Stimulated activated CD4-positive, alpha-beta T cell treated with anti-CD3 and anti-CD28 coated beads, Interleukin-1b, Interleukin-23, amount 100 ng/mL, for 1 hour (primary cell): Measurements from ENCODE around the gene SPOCK1.

ENCODE experiments used
- DNase-seq, 2 donors: peaks; one replicate each; pipeline ENCODE4 v3.0.0-alpha.2; 2020; ENCODE audit warnings: low read depth in 2 of 2

SPOCK1 gene

DNA sequence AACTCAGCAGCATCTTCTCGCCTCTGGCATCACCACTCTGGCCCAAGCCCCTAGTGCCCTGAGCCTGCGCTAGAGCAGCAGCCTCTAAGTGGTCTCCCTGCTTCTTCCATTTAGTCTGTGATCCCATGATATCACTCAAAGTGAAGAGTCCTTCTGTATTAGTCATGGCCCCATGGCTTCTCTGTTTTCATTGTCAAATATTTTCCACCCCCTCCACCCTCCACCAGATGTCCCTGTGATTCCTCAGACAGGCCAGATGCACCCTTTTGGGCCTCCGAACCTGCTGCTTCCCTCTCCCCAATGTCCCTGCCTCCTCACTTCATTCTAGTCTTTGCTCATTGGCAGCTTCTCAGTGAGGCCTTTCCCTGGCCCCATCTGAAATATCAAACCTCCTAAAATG lies 299.2 kb downstream of the SPOCK1 start:
- DNase-seq: no peak

DNA sequence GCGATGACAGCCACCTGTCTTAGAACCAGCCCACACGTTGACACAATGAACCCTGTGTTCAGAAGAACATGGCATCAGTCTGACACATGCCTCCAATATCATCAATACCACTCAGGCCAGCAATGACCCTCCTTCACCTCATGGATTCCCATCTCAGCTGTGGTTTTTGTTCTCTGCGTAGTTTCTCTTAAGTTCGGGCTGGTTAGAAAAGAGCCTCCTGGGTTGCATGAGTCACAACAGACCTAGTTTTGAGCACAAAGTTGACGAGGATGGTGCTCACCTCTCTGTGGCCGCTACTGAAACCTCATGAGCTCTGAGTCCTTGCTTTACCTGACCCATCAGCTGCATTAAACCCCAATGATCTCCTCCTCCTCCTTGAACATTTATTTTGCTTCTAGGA lies 299.9 kb downstream of the SPOCK1 start:
- DNase-seq: no peak

DNA sequence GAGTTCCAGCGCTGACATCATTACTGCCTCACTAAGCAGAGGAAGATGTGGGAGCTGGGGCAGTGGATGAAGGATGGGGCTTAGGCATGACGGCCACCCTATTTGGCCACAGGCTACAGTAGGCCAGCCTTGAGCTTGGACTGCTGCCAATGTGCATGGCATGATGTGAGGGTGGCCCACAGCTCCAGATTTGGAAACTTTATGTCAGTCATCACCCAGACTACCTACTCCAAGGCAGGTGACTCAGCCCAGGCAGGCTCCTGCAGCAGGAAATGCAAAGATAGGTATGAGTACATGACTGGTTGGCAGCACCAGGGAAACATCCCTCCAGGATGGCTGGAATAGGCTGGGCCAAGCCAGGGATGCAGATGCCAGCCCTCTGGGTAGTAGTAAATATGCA lies 303.6 kb downstream of the SPOCK1 start:
- DNase-seq: no peak

DNA sequence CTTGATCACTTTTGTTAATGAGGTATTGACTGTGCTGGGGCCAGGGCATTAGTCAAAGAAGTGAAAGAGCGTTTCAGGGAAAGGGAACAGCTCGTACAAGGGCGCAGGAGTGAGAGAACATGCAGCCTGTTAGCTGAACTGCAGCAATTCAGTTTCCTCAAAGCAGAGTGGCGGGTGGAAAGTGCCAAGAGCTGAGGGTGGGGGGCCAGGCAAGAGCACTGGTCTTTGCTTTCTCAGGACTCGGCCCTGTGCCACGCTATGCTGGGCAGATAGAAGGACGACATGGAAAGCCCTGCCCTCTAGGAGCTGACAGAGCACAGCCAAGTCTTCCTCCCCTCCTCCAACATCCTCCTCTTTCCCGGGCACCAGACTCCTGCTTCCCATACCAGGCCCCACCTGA lies 304.8 kb downstream of the SPOCK1 start:
- DNase-seq: no peak

DNA sequence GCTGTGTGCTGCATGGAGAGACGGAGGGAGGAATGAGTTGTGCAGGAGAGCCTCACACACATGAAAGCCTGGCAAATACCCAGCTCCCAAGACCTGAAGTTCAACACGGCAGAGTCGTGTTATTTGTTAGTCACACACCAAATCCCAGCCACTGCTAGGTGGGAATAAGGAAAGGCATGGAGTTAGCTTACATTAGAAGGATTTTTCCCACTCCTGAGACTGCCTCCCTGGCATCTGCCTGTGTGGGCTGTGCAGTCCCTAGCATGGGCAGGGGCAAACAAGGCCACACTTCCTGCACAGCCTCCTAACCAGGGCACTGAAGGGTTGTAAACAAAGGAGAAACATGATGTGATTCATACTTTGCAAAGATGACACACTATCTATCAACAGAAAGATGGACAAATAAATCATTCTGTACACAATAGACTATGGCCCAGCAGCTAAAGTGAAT lies 306.8 kb downstream of the SPOCK1 start:
- DNase-seq: no peak

DNA sequence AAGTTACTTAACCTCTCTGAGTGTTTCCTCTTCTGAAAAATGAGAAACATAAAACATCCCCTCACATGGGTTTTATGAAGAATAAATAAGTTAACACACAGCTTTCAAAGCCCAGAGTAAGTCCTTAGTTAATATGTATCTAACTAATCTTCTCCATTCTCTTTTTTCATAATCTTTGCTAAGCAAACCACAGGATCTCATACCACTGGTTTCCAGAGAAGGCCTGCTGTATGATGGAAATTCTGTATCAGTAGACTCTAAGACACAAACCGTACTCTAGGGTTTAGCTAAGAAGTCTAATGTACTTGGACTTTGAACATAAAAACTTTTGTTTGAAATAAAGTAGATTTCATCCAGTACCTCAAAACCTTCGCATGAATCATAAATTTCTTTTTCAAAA lies 307.9 kb downstream of the SPOCK1 start:
- DNase-seq: no peak

DNA sequence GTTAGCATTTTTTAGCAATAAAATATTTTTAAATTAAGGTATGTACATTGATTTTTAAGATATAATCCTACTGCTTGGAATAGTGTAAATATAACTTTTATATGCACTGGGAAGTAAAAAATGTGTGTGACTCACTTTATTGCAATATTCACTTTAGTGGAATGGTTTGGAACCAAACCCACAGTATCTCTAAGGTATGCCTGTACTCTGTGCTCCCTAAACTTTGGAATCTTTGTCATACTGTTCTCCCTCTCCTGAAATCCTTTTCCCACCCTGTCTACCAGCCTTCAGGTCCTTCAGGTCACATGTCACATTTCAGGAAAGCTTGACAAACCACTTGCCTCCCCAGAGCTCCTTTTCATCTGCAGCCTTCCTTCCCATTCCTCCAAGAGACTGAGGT lies 308.7 kb downstream of the SPOCK1 start:
- no peak for DNase-seq

DNA sequence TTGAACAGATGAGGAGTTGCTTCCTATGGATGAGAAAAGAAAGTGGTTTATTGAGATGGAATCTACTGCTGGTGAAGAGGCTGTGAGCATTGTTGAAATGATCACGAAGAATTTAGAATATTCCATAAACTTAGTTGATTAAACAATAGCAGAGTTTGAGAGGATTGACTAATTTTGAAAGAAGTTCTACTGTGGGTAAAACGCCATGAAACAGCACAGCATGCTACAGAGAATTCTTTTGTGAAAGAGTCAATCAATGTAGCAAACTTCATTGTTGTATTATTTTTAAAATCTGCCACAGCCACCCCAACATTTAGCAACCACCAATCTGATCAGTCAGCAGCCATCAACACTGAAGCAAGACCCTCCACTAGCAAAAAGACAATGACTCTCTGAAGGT lies 309.1 kb downstream of the SPOCK1 start:
- DNase-seq: no peak

DNA sequence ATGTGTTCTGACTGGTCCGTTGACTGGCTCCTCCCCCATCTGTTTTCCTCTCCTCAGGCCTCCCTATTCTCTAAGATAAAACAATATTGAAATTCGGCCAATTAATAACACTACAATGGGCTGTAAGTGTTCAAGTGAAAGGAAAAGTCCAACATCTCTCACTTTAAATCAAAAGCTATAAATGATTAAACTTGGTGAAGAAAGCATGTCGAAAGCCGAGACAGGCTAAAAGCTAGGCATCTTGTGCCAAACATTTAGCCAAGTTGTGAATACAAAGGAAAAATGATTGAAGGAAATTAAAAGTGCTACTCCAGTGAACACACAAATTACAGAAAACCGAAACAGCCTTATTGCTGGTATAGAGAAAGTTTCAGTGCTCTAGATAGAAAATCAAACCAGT lies 310.6 kb downstream of the SPOCK1 start:
- no peak for DNase-seq

DNA sequence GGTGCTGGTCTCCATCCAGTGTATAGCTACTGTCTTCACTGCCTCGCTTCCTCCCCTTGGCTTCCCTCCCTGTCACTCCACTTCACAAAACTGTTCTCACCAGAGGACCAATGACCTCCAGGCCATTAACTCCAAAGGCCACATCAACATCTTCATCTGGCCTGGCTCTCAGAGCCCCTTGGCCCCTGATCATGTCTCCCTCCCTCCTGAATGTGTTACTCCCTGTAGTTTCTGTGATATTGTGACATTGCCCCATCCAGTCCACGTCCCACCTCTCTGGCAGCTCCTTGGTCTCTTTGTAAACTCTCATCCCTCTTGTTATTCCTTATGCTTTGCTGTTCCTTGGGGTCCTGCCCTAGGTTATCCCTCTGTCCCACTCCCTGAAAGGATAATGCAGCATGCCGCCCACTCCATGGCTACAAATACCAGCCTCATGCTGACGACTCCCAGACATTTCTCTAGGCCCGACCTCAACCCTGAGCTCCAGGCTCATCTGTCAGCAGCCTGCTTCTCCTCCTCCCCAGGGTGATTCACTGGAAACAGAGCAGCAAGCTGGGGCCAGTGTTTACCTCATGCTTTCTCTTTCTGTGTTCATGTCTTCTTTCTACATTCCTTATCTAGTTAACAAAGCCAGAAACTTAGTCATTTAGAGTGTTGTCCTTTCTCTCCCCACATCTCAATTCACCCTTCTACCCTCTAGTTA lies 312.2 kb downstream of the SPOCK1 start:
- no peak for DNase-seq

DNA sequence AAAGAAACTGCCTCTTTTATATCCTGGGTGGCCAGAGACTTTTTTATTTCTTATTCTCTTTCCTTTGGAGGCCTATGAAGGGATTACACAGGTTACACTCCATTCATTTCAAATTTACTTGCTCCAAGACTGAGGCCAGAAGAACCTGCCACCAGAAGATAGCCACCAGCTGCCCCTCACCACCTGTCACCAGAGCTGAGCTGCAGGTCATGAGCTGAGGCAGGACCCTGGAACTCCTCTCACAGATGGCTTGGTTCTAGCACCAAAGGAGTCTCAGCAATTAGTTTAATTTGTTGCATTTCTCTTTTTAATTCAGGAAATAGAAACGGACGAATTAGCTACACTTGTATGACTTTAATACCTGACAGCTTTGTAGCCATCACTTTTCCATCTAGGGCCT lies 313.9 kb downstream of the SPOCK1 start:
- DNase-seq: no peak

DNA sequence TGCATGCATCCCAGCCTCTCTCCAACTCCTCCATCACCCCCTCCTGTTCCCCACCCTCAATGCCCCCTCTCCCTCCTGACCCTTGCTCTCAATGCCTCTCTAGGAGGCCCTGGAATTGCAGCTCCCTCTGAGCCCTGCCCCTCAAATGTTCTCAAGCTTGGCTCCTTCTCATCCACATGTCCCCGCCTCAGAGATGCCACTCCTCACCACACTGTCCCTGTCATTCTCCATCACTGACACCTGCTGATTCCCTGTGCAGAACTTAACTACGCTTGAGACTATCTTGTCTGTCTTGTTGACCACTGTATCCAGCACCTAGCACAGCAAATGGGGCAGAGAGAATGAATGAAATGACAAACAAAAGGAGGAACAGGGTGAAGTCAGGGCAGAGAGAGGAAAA lies 314.4 kb downstream of the SPOCK1 start:
- DNase-seq: no peak

DNA sequence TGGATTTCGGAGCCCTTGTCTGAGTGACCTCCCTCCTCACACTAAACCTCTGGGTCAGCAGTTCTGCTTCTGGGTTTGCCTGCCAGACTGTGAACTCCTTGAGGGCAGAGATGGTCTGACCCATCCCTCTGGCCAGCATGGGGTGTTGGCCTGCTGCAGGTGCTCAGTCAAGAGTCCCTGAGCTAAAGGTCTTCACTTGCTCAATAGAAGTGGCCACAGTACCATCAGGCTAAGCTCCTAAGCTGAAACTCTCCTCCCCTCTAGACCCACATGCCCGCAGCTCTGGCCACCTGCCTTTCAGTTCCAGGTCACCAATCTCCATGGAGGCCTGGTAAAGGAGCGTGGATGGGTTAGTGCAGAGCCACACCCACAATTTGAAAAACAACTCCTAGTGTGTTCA lies 316.6 kb downstream of the SPOCK1 start:
- no peak for DNase-seq

DNA sequence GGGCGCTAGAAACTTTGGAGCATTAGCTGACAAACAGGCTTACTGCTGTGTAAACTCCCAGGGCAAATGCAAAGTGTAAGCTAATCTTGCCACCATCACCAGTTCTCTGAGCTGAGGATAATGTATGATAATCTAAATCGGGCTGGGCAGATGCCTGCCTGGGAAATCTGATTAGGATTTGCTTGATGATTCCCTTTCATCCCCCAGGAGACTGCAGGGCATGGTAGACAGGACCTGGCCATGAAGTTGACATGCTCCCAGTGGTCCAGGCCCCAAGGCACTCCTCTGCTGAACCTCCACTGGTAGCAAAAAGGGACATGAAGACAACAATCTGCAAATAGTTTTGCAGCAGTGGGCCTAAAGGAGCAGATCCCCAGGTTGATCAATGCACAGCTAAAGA lies 317.5 kb downstream of the SPOCK1 start:
- no peak for DNase-seq

DNA sequence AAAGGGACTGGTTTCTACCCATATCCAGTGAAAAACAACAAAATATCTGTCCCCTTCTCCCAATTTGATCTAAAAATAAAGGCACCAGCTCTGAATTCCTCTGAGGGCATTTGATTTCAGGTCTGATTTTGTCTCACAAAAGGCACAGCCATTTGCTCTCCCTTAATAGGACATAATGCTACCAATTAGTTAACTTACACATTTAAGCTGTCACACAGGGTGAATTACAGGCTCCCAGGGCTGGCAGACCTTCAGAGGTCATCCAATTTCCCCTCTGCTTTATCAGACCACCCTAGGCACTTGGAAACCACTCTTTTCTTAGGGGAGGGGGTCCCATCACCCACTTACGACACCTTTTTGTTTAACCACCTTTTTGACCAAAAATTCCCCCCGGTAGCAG lies 319.9 kb downstream of the SPOCK1 start:
- DNase-seq: no peak

DNA sequence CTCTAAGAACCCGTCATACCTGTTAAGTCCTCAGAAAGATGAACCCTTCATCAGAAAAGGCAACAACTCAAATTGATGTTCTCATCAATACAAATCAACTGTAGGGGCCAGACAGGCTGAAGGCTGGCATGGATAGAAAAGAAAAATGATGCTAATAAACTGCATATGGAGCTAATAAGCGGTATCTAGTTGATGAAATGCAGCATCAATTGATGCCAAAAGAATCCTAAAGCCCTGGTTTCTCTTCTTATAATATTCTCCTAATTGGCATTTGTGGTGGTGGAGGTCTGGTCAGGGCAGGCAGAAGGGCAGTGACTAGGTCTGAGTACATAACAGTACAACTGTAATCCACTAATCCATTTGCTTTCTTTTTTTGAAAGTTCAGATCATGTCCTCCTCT lies 322.5 kb downstream of the SPOCK1 start:
- DNase-seq: no peak

DNA sequence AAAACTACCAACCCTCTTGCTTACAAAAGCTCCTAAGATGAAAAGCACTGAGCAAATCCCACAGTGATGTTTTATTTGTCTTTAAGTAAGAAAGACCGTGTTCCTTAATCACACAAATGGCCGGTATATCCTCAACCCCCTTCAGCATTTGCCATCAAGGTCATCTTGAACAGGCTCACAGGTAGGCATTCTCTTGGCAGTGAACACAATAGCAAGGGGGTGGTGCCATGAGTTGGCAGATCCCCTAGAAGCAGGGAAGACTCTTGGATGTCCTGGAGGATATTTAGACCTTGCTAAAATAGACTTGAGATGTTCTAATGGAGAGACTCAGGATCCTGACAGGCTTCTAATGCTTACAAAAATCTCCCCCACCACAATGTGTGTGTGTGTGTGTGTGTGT lies 323.0 kb downstream of the SPOCK1 start:
- DNase-seq: no peak

DNA sequence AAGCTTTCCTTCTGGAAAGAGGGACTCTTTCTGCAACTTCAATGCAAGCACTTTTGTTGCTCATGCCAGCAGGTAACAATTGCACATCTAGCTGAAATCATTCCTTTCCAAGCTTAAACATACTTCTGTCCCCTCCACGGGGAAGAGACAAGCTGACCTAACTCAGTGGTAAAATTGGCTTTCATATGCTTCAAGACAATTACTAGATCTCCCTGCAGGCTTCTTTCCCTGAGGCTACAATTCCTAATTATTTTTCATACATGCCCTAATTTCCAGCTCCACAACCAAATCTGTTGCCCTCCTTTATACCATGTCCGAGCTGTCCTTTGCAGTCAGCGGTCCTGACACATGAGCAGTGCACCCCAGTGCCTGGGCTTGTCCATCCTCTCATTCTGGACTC lies 324.9 kb downstream of the SPOCK1 start:
- no peak for DNase-seq

DNA sequence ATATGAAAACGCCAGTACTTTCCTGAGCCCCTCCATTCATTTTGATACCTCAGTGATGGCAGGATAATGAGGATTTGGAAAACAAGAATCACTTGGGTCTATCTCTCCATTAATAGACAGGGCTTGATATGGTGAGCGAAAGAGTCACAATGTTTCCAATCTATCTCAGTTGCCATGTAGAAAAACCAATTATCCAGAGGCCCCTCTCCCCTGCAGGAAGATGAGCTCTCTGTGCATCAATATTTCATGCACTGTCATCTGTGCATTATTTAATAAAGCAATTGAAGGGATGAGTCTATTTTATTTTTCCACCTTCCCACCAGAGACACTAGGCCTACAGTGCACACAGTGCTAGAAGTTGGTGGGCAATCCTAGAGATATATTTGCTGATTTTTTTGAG lies 326.9 kb downstream of the SPOCK1 start:
- DNase-seq: no peak

DNA sequence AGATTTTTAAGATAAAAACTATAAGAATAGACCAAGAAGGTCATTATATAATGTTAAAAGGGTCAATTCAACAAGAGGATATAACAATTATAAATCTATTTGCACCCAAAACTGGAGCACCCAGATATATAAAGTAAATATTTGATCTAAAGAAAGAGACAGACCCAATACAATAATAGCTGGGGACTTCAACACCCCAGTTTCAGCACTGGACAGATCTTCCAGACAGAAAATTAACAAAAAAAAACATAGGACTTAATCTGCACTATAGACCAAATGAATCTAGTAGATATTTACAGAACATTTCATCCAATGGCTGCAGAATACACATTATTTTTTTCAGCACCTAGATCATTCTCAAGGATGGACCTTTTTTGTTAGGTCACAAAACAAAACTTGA lies 331.9 kb downstream of the SPOCK1 start:
- no peak for DNase-seq

DNA sequence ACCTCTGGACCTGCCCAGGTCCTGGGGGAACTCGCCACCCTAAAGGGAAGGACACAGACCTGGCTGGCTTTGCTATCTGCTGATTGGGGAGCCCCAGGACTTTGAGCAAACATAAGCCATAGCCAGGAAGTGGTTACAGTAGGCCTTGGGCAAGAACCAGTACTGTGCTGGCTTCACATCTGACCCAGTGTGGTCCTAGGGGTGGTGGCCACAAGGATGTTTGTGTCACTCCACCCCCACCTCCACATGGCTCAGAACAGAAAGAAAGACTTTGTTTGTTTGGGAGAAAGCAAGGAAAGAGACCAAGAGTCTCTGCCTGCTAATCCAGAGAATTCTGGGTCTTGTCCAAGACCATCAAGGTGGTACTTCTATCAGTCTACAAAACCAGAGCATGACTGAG lies 334.2 kb downstream of the SPOCK1 start:
- DNase-seq: no peak

DNA sequence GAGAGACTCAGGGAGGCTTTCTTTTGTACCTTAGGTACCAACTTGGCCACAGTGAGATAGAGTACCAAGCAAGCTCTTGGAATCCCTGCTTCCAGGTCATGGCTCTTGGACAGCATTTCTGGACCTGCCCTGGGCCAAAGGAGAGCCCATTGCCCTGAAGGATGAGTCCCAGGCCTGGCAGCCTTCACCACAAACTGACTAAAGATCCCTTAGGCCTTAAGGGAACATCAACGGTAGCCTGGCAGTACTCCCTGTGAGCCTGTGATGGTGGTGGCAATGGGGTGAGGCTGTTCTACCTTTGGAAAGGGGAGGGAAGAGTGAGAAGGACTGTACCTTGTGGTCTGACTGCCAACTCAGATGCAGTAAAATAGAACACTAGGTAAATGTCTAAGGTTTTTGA lies 334.6 kb downstream of the SPOCK1 start:
- DNase-seq: no peak

DNA sequence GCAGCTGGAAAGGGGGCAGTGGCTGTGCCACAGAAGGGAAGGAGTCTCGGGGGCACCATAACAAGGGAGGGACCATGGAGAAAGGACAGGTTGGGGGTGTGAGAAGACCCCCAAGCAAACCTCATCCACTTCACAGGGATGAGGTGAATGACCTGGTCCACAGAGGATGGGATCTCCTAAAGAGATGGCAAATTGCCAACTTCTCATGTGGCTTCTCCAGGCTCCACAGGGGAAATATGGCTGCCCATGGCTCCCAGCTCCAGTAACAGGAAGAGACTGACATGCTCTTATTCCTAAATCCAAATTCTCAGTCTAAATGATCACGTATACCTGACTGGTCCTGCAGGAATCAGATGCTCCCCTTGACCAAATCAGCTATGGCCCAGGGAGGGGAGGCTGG lies 340.4 kb downstream of the SPOCK1 start:
- no peak for DNase-seq

DNA sequence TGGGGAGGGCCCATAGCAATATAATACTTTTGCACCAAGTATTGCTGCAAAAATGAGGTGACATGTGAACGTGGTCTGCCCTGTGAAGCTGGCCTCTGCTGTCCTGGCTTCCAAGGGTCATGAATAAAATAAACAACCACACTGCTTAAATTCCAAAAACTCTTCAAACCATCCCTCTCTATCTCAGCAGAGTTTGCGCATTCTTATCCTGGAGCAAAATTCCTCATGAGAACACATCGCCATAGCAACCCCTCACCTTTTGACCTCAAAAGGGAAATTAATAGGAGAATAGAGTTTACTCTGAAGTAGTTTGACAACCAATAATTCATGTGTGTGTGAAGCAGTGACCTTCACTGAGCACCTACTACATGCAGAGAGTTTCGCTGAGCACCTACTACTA lies 342.9 kb downstream of the SPOCK1 start:
- no peak for DNase-seq
